Colonic mucosa (tissue), 4 donors: ENCODE data around the gene CYSTM1. TPM values are rescaled to one million over a fixed set of nuclear protein-coding genes. Genes with fewer than 3 reads are reported as not detected.
A peak's percentile ranks its signal among the peaks of the same experiment; 100 is the strongest.

Experiments used
- DNase-seq: peaks from one replicate; pipeline ENCODE4 v3.0.0-alpha.2; 2020
- H3K27ac ChIP-seq: fragments of 200-600 bp; one replicate; pipeline ENCODE4 v1.8.0; 2021
- H3K27me3 ChIP-seq: fragments of 200-600 bp; one replicate; pipeline ENCODE4 v1.8.0; 2021
- H3K36me3 ChIP-seq: fragments of 200-600 bp; one replicate; pipeline ENCODE4 v1.8.0; 2021
- H3K4me1 ChIP-seq: fragments of 200-600 bp; one replicate; pipeline ENCODE4 v1.8.0; 2021; ENCODE audit warnings: mild to moderate bottlenecking
- H3K4me3 ChIP-seq: fragments of 200-600 bp; one replicate; pipeline ENCODE4 v1.8.0; 2021
- H3K9ac ChIP-seq, 2 donors: one replicate each; pipeline ENCODE4 v1.7.0; 2013; ENCODE audit warnings: control low read depth in 2 of 2, low read depth in 2 of 2, low read length in 2 of 2
- H3K9me3 ChIP-seq: fragments of 200-600 bp; one replicate; pipeline ENCODE4 v1.8.0; 2021
- intact Hi-C: fragments of 100-400 bp; cut with DNase I; formaldehyde crosslinking; loops from one replicate; pipeline ENCODE4 v1.14.1; 2022
- total RNA-seq, 2 donors: library from RNA; stranded (reverse); fragmentation: NEBNext Ultra II Directional in 1 of 2; extraction: Animal tissue kit (Norgen Biotek cat#: 25700) in 1 of 2; gene quantifications; one replicate each; pipeline ENCODE4 v1.2.1, GENCODE V29; 2021
- TF ChIP-seq, protein P1 (sequence below): fragments of 200-600 bp; IDR thresholded peaks from one replicate; pipeline ENCODE4 v1.8.0; 2022; ENCODE audit warnings: antibody characterized with exemption, mild to moderate bottlenecking
- donor health status: healthy.
- donor health status: DM: no; HTN: no; CAD: no.
- donor health status: DM: no; HTN: no; CAD: no.

The CYSTM1 gene
- total RNA-seq, 2 donors from 2014 or later, result 205 TPM

- H3K27me3 ChIP-seq, result no peaks in the 10 kb centered on the region
- no peaks in the 10 kb centered on the region for H3K9me3 ChIP-seq
- no peaks in the 10 kb centered on the region for H3K36me3 ChIP-seq
- peaks cover 3% of the 10 kb centered on the region for H3K4me1 ChIP-seq
- DNase-seq, result peak; percentile 78
- intact Hi-C loops, result no loop called here
- no peak overlapping the region for H3K4me3 ChIP-seq
- peak overlapping the region in 1 of 2 donors; percentile 14 for H3K9ac ChIP-seq
- TF ChIP-seq, protein P1, sequence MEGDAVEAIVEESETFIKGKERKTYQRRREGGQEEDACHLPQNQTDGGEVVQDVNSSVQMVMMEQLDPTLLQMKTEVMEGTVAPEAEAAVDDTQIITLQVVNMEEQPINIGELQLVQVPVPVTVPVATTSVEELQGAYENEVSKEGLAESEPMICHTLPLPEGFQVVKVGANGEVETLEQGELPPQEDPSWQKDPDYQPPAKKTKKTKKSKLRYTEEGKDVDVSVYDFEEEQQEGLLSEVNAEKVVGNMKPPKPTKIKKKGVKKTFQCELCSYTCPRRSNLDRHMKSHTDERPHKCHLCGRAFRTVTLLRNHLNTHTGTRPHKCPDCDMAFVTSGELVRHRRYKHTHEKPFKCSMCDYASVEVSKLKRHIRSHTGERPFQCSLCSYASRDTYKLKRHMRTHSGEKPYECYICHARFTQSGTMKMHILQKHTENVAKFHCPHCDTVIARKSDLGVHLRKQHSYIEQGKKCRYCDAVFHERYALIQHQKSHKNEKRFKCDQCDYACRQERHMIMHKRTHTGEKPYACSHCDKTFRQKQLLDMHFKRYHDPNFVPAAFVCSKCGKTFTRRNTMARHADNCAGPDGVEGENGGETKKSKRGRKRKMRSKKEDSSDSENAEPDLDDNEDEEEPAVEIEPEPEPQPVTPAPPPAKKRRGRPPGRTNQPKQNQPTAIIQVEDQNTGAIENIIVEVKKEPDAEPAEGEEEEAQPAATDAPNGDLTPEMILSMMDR, result no peak
- peak overlapping the region; percentile 6 for H3K27ac ChIP-seq
These were observed 79.0 kb downstream of the CYSTM1 start for GRCh38 chr5:140253985-140254384.

DNA sequence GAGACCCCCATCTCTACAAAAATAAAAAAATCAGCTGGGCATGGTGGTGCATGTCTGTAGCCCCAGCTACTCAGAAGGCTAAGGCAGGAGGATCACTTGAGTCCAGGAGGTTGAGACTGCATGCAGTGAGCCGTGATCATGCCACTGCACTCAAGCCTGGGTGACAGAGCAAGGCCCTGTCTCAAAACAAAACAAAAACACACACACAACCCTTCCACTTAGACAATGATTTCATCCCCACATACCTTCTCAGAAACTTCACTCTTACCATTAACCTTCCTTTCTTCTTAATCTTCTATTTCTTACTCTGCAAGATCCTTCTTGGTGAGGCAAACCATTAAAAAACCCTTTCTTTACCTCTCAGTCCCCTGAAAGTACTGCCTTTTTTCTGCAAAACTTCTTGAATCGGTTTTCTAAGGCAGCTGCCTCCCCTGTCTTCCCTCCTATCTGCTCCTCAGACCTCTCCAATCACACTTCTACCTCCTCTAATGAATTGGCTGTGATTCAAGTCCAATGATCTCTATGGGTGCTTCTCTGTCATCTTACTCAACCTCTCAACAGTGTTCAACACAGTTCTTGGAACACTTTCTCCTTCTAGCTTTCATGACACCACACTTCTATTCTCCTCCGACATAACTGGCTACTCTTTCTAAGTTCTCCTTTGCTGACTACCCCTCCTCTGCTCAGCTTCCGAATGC, 80.6 kb downstream of the CYSTM1 start:
- H3K4me1 ChIP-seq, result peaks cover 3% of the 10 kb centered on the region
- TF ChIP-seq, protein P1, result no peak
- intact Hi-C loops, result no loop called here

DNA sequence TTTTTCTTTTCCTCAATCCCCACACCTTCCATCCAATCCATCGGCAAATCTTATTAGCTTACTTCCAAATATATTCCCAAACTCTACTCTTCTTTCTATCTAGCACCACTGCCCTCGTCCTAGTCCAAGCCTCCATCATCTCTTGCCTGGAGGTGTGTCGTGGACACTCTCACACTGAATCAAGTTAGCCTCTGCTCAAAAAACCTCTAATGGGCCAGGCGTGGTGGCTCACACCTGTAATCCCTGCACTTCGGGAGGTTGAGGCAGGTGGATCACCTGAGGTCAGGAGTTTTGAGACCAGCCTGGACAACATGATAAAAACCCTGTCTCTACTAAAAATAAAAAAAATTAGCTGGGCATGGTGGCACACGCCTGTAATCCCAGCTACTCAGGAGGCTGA, 81.7 kb downstream of the CYSTM1 start:
- no peaks in the 10 kb centered on the region for H3K9me3 ChIP-seq
- H3K4me3 ChIP-seq, result no peak overlapping the region
- DNase-seq, result no peak
- no peaks in the 10 kb centered on the region for H3K27me3 ChIP-seq
- TF ChIP-seq, protein P1, result no peak
- no peak overlapping the region for H3K27ac ChIP-seq
- intact Hi-C loops, result no loop called here
- no peaks in the 10 kb centered on the region for H3K36me3 ChIP-seq
- no peak overlapping the region for H3K9ac ChIP-seq
- peaks cover 4% of the 10 kb centered on the region for H3K4me1 ChIP-seq

More for the DNA sequence above, 80.6 kb downstream of the CYSTM1 start:
- no peak for DNase-seq
- Histone ChIP-seq H3K36me3 (no peaks in the 10 kb centered on the region), H3K9ac (no peak overlapping the region), H3K27ac (no peak overlapping the region), H3K9me3 (no peaks in the 10 kb centered on the region), H3K4me3 (no peak overlapping the region), H3K27me3 (no peaks in the 10 kb centered on the region)

- intact Hi-C loops, result no loop called here
- H3K9me3 ChIP-seq, result no peaks in the 10 kb centered on the region
- H3K4me1 ChIP-seq, result peaks cover 7% of the 10 kb centered on the region
- H3K27ac ChIP-seq, result no peak overlapping the region
- H3K27me3 ChIP-seq, result no peaks in the 10 kb centered on the region
- H3K36me3 ChIP-seq, result no peaks in the 10 kb centered on the region
- TF ChIP-seq, protein P1, result no peak
- no peak overlapping the region for H3K4me3 ChIP-seq
- DNase-seq, result no peak
- H3K9ac ChIP-seq, result no peak overlapping the region
These were observed 83.0 kb downstream of the CYSTM1 start for GRCh38 chr5:140258016-140258415.

DNA sequence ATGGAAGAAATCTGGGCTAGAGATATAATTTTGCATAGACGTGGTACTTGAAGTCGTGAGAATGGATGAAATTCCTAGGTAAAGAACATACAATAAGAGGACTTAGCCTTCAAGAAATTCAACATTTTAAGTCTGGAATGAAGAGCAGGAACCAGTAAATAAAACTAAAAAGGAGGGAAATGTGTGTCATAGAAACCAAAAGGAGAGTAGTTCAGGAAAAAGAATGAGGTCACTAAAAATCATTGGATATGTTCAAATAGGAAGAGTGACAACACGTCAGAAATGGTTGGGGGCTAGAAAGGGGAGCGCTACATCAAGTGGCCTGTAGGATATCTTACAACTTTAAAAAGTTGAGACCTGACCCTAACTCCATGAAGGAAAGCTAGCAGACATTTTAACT, 83.9 kb downstream of the CYSTM1 start:
- DNase-seq, result no peak
- intact Hi-C loops, result no loop called here
- no peak overlapping the region for H3K4me3 ChIP-seq
- peak overlapping the region in 1 of 2 donors; percentile 3 for H3K9ac ChIP-seq
- H3K4me1 ChIP-seq, result peaks cover 4% of the 10 kb centered on the region
- H3K27me3 ChIP-seq, result no peaks in the 10 kb centered on the region
- H3K9me3 ChIP-seq, result no peaks in the 10 kb centered on the region
- H3K27ac ChIP-seq, result peak overlapping the region; percentile 30
- no peaks in the 10 kb centered on the region for H3K36me3 ChIP-seq
- TF ChIP-seq, protein P1, result no peak
